PC-9 (cell line): ENCODE data around the gene EDN1. TPM values are rescaled to one million over a fixed set of nuclear protein-coding genes. Genes with fewer than 3 reads are reported as not detected.
A peak's percentile ranks its signal among the peaks of the same experiment; 100 is the strongest.
"Not testable (repeated sequence)": the region's sequence is repeated elsewhere in the genome, so short reads cannot be mapped to it uniquely, and the experiment has no call there.

ENCODE experiments used
- BruUV-seq: library from RNA; stranded (reverse); fragments of 400-500 nt; replicated peaks from 2 replicates; lab custom pipeline; 2021; lab: Mats Ljungman, UMichigan
- CTCF ChIA-PET: fragments of 300-600 bp; sonication (Branson Sonifier 250); formaldehyde crosslinking; loops from one replicate; lab custom pipeline; 2022; ENCODE audit warnings: antibody characterized with exemption; lab: Charles Lee
- POLR2A ChIA-PET: fragments of 300-600 bp; sonication (Branson Sonifier 250); formaldehyde crosslinking; loops from one replicate; lab custom pipeline; 2022; ENCODE audit warnings: antibody characterized with exemption; ENCODE audit not compliant: unreplicated experiment; lab: Charles Lee
- DNase-seq, 2 experiments: peaks; one replicate each; pipeline versions ENCODE4 v3.0.0 to v3.0.0-alpha.2; 2015 to 2022; ENCODE audit warnings: mixed read lengths in 1 of 2
- H2AFZ ChIP-seq: fragments of 200-600 bp; sonication (generic); 2 replicates; pipeline ENCODE4 v1.8.1; 2017; ENCODE audit warnings: antibody characterized with exemption
- H3F3A ChIP-seq: fragments of 200-600 bp; sonication (generic); 2 replicates; pipeline ENCODE4 v1.8.1; 2017; ENCODE audit warnings: antibody characterized with exemption, mild to moderate bottlenecking, low read depth; ENCODE audit not compliant: insufficient read depth
- H3K27ac ChIP-seq: fragments of 200-600 bp; sonication (generic); 2 replicates; pipeline ENCODE4 v1.6.1; 2016; ENCODE audit warnings: mixed run types
- H3K27me3 ChIP-seq: fragments of 200-600 bp; sonication (generic); 2 replicates; pipeline ENCODE4 v1.6.1; 2016; ENCODE audit warnings: low read depth, mixed run types; ENCODE audit not compliant: insufficient read depth
- H3K36me3 ChIP-seq: fragments of 200-600 bp; sonication (generic); 2 replicates; pipeline ENCODE4 v1.6.1; 2016; ENCODE audit warnings: low read depth, mixed run types
- H3K4me1 ChIP-seq: fragments of 200-600 bp; sonication (generic); replicated peaks from 2 replicates; pipeline ENCODE4 v1.6.1; 2016; ENCODE audit warnings: mixed run types; ENCODE audit not compliant: insufficient read depth
- H3K4me2 ChIP-seq: fragments of 200-600 bp; sonication (generic); 2 replicates; pipeline ENCODE4 v1.6.1; 2017; ENCODE audit warnings: mixed run types
- H3K4me3 ChIP-seq: fragments of 200-600 bp; sonication (generic); 2 replicates; pipeline ENCODE4 v1.6.1; 2016; ENCODE audit warnings: mixed run types
- H3K79me2 ChIP-seq: fragments of 200-600 bp; sonication (generic); 2 replicates; pipeline ENCODE4 v1.6.1; 2017; ENCODE audit warnings: low read depth, mixed run types
- H3K9me2 ChIP-seq: fragments of 200-600 bp; sonication (generic); 2 replicates; pipeline ENCODE4 v1.8.1; 2017; ENCODE audit warnings: mild to moderate bottlenecking; ENCODE audit not compliant: insufficient read depth
- H3K9me3 ChIP-seq: fragments of 200-600 bp; sonication (generic); 2 replicates; pipeline ENCODE4 v1.8.1; 2016; ENCODE audit warnings: low read depth; ENCODE audit not compliant: insufficient read depth
- H4K20me1 ChIP-seq: fragments of 200-600 bp; sonication (generic); 2 replicates; pipeline ENCODE4 v1.8.1; 2017; ENCODE audit not compliant: insufficient read depth
- CTCF ChIP-seq: fragments of 200-600 bp; sonication (generic); conservative IDR thresholded peaks from 2 replicates; pipeline ENCODE4 v1.6.1; 2017; ENCODE audit warnings: mixed run types, antibody characterized with exemption, mild to moderate bottlenecking, moderate library complexity
- EZH2 ChIP-seq: fragments of 200-600 bp; sonication (generic); IDR thresholded peaks from 2 replicates; pipeline ENCODE4 v1.8.0; 2017; ENCODE audit warnings: antibody characterized with exemption, low read depth
- intact Hi-C: fragments of 100-400 bp; cut with micrococcal nuclease; formaldehyde crosslinking; loops from one replicate; pipeline ENCODE4 v1.10.0; 2022; ENCODE audit not compliant: unreplicated experiment
- total RNA-seq: library from RNA; stranded (reverse); gene quantifications from 2 replicates; pipeline ENCODE4 v1.2.3, GENCODE V29; 2021

Gene EDN1
- total RNA-seq, 1 experiment from 2014 or later = 3.3 TPM

GRCh38 chr6:12318749-12319148, 28.6 kb downstream of the EDN1 start:
- intact Hi-C loops = no loop called here
- ChIA-PET CTCF (no interaction called here), POLR2A (no interaction called here)
- Histone ChIP-seq H4K20me1 (no peaks in the 10 kb centered on the region), H3K79me2 (no peaks in the 10 kb centered on the region), H3K9me3 (peaks cover 50% of the 10 kb centered on the region), H3K4me2 (no peak overlapping the region), H3K4me1 (peaks cover 24% of the 10 kb centered on the region), H3K9me2 (no peaks in the 10 kb centered on the region; the same call in 1 of the 2 replicates), H3F3A (peaks cover 32% of the 10 kb centered on the region), H3K4me3 (no peak overlapping the region), H3K36me3 (peaks cover 14% of the 10 kb centered on the region), H2AFZ (no peak overlapping the region), H3K27ac (no peak overlapping the region), H3K27me3 (no peaks in the 10 kb centered on the region)
- BruUV-seq = no TSS peak
- no peak for TF ChIP-seq CTCF
- no peak for TF ChIP-seq EZH2
- no peak for DNase-seq

- CTCF ChIA-PET = not testable (repeated sequence)
Measured at GRCh38 chr6:12320074-12320473, 29.9 kb downstream of the EDN1 start.

GRCh38 chr6:12324099-12324498, 33.9 kb downstream of the EDN1 start:
- BruUV-seq = no TSS peak
- ChIA-PET POLR2A (interaction anchor here (0.6 to 2.5 kb wide), 10 partner anchors 10 to 1486 kb away, joined by 3 to 58 read pairs (median 12); partner anchors contain the start of genes EDN1 and MAK), CTCF (interaction anchor here (0.7 to 1.4 kb wide), 2 partner anchors 10 to 175 kb away, joined by 3 to 7 read pairs; no protein-coding TSS in a partner anchor)
- Histone ChIP-seq H3F3A (peaks cover 24% of the 10 kb centered on the region), H3K79me2 (no peaks in the 10 kb centered on the region), H3K4me3 (no peak overlapping the region; the same call in 1 of the 2 replicates), H4K20me1 (no peaks in the 10 kb centered on the region), H2AFZ (no peak overlapping the region), H3K4me2 (peak overlapping the region; percentile 62), H3K4me1 (peaks cover 41% of the 10 kb centered on the region), H3K9me3 (peaks cover 23% of the 10 kb centered on the region), H3K9me2 (no peaks in the 10 kb centered on the region), H3K36me3 (peaks cover 14% of the 10 kb centered on the region), H3K27ac (peak overlapping the region; percentile 95), H3K27me3 (no peaks in the 10 kb centered on the region)
- DNase-seq = peak; percentile 78 to 100
- intact Hi-C loops = loop anchor here (1.0 to 2.0 kb wide), 3 partner anchors 10 to 279 kb away; partner anchors contain the start of gene EDN1
- no peak for TF ChIP-seq EZH2
- no peak for TF ChIP-seq CTCF

More at GRCh38 chr6:12320074-12320473, 29.9 kb downstream of the EDN1 start:
- H2AFZ ChIP-seq, H3K27ac ChIP-seq, intact Hi-C loops, H3K79me2 ChIP-seq, DNase-seq, H3K9me2 ChIP-seq, H3K27me3 ChIP-seq, BruUV-seq, H4K20me1 ChIP-seq, POLR2A ChIA-PET, H3K4me3 ChIP-seq, H3K4me2 ChIP-seq: not testable (repeated sequence)
- peaks cover 32% of the 10 kb centered on the region for H3F3A ChIP-seq
- H3K4me1 ChIP-seq = peaks cover 25% of the 10 kb centered on the region
- peaks cover 14% of the 10 kb centered on the region for H3K36me3 ChIP-seq
- H3K9me3 ChIP-seq = peaks cover 49% of the 10 kb centered on the region
